Midbrain (tissue), 1 donor: ENCODE measurements around the gene SOX10.

Source experiments
- DNase-seq: peaks from one replicate; lab custom pipeline; 2025; lab: John Stamatoyannopoulos, UW

The SOX10 gene

GRCh38 chr22:37983860-37984791, at the start of gene SOX10:
Gene SOX10, minus strand, starts transcription at chr22:37984555. Its CDS starts 771 bp downstream, at chr22:37983784.
- DNase-seq, result peak; percentile 76

- peak; percentile 90 for DNase-seq
Observed at GRCh38 chr22:38033522-38034277, 49.3 kb upstream of the SOX10 start.

DNA sequence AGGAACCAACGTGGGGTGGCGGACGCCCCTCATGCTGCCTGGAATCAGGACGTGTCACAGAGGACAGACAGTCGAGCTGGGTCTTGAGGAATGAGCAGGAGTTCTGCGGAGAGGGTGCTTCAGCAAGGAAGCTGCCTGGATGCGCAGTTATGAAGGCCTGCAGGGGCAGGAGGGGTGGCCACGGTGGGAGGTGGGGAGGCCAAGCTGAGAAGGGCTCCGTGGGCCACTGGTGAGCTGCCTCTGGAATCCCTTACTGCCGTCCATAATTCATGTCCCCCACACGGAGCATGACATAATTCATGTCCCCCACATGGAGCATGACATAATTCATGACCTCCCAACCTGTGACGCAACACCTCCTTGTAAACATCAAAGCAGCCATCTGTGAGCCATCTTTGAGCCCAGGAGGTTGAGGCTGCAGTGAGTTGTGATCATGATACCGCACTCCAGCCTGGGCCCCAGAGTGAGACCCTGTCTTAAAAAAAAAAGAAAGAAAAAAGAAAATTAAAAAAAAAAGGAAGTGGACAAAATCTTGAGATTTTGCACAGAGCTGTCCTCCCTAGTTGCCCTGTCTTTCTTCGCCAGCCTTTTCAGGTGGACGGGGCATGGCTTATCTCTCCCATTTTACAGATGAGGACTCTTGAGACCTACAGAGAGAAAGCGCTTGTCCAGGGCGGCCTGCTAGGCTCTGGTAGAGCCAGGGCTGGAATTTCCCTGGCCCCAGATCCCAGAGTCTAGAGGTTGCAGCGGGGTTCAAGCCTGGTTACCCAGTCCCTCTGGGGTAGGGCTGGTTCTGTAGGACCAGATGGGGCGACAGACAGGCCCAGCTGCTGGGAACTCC, 48.5 kb upstream of the SOX10 start:
- DNase-seq, result no peak

DNA sequence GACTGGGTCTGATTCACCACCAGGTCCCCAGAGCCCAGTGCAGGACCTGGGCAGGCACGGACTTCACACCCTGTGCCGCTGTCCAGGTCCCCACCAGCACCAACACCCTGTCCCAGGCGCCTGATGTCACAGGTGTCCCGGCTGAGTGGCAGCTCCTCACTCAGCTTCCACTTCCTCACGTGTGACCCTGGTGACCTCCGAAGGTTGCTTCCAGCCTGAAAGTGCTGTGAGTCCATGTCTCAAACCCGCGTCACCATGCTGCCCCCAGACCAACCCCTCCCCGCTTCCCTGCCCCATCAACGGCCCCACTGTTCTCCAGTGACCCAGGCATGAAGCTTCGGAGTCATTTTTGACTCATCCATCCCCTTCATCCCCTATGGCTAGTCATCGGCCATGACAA, 47.1 kb upstream of the SOX10 start:
- DNase-seq, result no peak

GRCh38 chr22:38030311-38031133, 46.2 kb upstream of the SOX10 start:
- DNase-seq, result no peak

- no peak for DNase-seq
Observed at GRCh38 chr22:38029901-38030300, 45.5 kb upstream of the SOX10 start.

- no peak for DNase-seq
Observed at GRCh38 chr22:38029370-38029769, 45.0 kb upstream of the SOX10 start.

GRCh38 chr22:38028344-38029130, 44.2 kb upstream of the SOX10 start:
- DNase-seq, result no peak

GRCh38 chr22:38027487-38027886, 43.1 kb upstream of the SOX10 start:
- DNase-seq, result peak; percentile 59

GRCh38 chr22:38026130-38027111, 42.1 kb upstream of the SOX10 start:
- peak; percentile 49 for DNase-seq

- DNase-seq, result no peak
Observed at GRCh38 chr22:38025514-38025913, 41.2 kb upstream of the SOX10 start.

- no peak for DNase-seq
Observed at GRCh38 chr22:38023045-38023444, 38.7 kb upstream of the SOX10 start.

GRCh38 chr22:38021206-38021605, 36.9 kb upstream of the SOX10 start:
- DNase-seq, result no peak

- DNase-seq, result peak; percentile 17
Observed at GRCh38 chr22:38018938-38019827, 34.8 kb upstream of the SOX10 start.

DNA sequence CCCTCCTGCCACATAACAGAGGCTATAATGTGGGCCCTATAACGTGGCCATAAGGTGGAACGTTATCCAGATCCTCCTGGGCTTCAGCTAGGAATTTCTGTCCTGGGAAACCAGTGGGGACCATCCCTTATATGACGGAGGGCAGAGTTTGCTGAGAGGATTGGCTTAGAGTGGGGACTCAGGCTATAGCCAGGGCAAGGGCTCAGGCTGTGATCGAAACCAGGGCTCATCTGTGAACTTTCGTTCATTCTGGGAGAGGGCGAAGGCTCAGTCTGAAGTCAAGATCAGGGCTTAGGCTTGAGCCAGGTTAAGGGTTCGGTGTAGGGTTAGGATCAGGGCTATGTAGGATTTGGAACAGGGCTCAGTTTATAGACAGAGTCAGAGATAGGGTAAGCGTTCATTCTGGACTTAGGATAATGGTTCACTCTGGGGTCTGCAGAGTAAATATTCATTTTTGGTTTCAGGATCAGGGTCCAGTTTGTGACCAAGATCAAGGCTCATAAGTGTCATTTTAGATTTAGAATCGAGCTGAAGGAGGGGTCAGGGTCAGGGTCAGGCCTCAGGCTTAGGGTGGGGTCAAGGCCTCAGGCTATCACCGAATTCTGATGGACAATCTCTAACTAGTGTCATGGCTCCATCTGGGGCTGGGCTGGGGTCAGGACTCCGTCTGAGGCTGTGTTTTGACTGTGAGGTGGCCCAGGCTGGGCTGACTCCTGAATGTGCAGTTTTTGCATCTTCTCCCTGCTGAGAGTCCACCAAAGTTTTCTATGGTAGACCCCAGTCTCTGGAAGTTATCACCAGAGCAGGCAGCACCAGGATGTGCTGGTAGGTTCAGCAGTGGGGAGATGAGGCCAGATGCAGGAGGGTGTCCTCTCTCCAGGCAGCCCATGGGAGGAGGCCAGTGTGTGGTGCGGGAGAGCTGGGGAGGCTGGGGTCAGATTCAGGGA, 33.9 kb upstream of the SOX10 start:
- no peak for DNase-seq

- peak; percentile 79 for DNase-seq
Observed at GRCh38 chr22:38017272-38017920, 33.0 kb upstream of the SOX10 start.
